K562 (cell line): ENCODE measurements around the gene COL5A3. TPM values are rescaled to one million over a fixed set of nuclear protein-coding genes. Genes with fewer than 3 reads are reported as not detected.
A peak's percentile ranks its signal among the peaks of the same experiment; 100 is the strongest.

Experiments used
- ATAC-seq: fragments of 200-7000 bp; cut with Tn5 transposase; 3 replicates; pipeline ENCODE4 v1.9.1; 2020; ENCODE audit warnings: moderate library complexity
- BruUV-seq: library from RNA; stranded (reverse); fragments of 400-500 nt; replicated peaks from 2 replicates; lab custom pipeline; 2021; lab: Mats Ljungman, UMichigan
- CTCF ChIA-PET: fragments of 300-600 bp; formaldehyde crosslinking; extraction: SDS; loops from one replicate; lab custom pipeline; 2021; ENCODE audit warnings: low intra/inter-chr PET ratio; lab: Yijun Ruan, JAX
- POLR2A ChIA-PET: fragments of 300-600, 350-650 bp; sonication (Branson Sonifier 250); formaldehyde crosslinking; extraction: SDS; loops from one replicate; lab custom pipeline; 2021; ENCODE audit warnings: antibody characterized with exemption, inconsistent platforms; lab: Yijun Ruan, JAX
- DNase-seq, 4 experiments: peaks; one replicate each; pipeline versions ENCODE4 v3.0.0 to v3.0.0-alpha.2; 2011 to 2018; ENCODE audit warnings: low spot score in 3 of 4, mixed read lengths in 3 of 4; ENCODE audit errors: extremely low read depth in 1 of 4
- FAIRE-seq: peaks from 2 replicates; lab custom pipeline; 2011; peaks lifted over from hg19 to GRCh38; lab: Jason Lieb, UNC
- H2AFZ ChIP-seq: 2 replicates; pipeline ENCODE4 v1.6.0; 2011; ENCODE audit warnings: low read depth, low read length, control low read depth, inconsistent platforms
- H3K27ac ChIP-seq: fragments of 200-600 bp; 3 replicates; pipeline ENCODE4 v1.8.0; 2011; ENCODE audit warnings: low read depth, mild to moderate bottlenecking, control low read depth, inconsistent platforms, low read length, moderate library complexity, mixed read lengths; ENCODE audit errors: extremely low read depth
- H3K27me3 ChIP-seq, 2 experiments: fragments of 300-600 bp in 1 of 2; 2 replicates in 1 of 2; 3 replicates in 1 of 2; pipeline versions ENCODE4 v1.6.0 to v1.8.0; 2011; ENCODE audit warnings: inconsistent platforms in 2 of 2, low read length in 2 of 2, mild to moderate bottlenecking in 1 of 2, mixed read lengths in 1 of 2, moderate library complexity in 1 of 2; ENCODE audit not compliant: control insufficient read depth in 2 of 2, insufficient read depth in 2 of 2
- H3K36me3 ChIP-seq: fragments of 300-600 bp; 3 replicates; pipeline ENCODE4 v1.8.0; 2011; ENCODE audit warnings: mild to moderate bottlenecking, low read length, inconsistent platforms; ENCODE audit not compliant: control insufficient read depth, insufficient read depth
- H3K4me1 ChIP-seq, 2 experiments: fragments of 200-600 bp in 1 of 2; replicated peaks in 1 of 2; 2 replicates in 1 of 2; 3 replicates in 1 of 2; pipeline versions ENCODE4 v1.5.1 to v1.8.0; 2011; ENCODE audit warnings: inconsistent platforms in 2 of 2, low read length in 2 of 2, mild to moderate bottlenecking in 1 of 2, mixed read lengths in 1 of 2, moderate library complexity in 1 of 2; ENCODE audit not compliant: control insufficient read depth in 2 of 2, insufficient read depth in 2 of 2
- H3K4me2 ChIP-seq: 2 replicates; pipeline ENCODE4 v1.6.1; 2011; ENCODE audit warnings: low read length, control low read depth, inconsistent platforms, mixed read lengths; ENCODE audit not compliant: insufficient read depth
- H3K4me3 ChIP-seq: fragments of 200-600 bp; sonication (generic), shearing (Covaris generic); 2 replicates; pipeline ENCODE4 v1.5.1; 2016; ENCODE audit warnings: control low read depth, inconsistent platforms
- H3K79me2 ChIP-seq: fragments of 200-600 bp; 3 replicates; pipeline ENCODE4 v1.8.0; 2011; ENCODE audit warnings: low read length, inconsistent platforms; ENCODE audit not compliant: control insufficient read depth, insufficient read depth
- H3K9ac ChIP-seq, 2 experiments: 2 replicates each; pipeline versions ENCODE4 v1.6.0 to v1.6.1; 2011; ENCODE audit warnings: low read depth in 2 of 2, low read length in 2 of 2, control low read depth in 1 of 2, inconsistent platforms in 1 of 2, mild to moderate bottlenecking in 1 of 2, mixed read lengths in 1 of 2; ENCODE audit not compliant: insufficient read depth in 1 of 2
- H3K9me1 ChIP-seq: one replicate; pipeline ENCODE4 v1.6.0; 2011; ENCODE audit warnings: inconsistent platforms, mild to moderate bottlenecking, low read length, moderate library complexity; ENCODE audit not compliant: control insufficient read depth, insufficient read depth
- H3K9me3 ChIP-seq: replicated peaks from 2 replicates; pipeline ENCODE4 v1.5.1; 2011; ENCODE audit warnings: low read depth, low read length, inconsistent platforms; ENCODE audit not compliant: control insufficient read depth, insufficient read depth
- H4K20me1 ChIP-seq: replicated peaks from 2 replicates; pipeline ENCODE4 v1.6.1; 2011; ENCODE audit warnings: low read length, inconsistent platforms, mixed read lengths; ENCODE audit not compliant: control insufficient read depth, insufficient read depth
- BCL6 ChIP-seq: fragments of 250-450 bp; sonication (Bioruptor Pico); IDR thresholded peaks from 2 replicates; pipeline ENCODE4 v1.4.0; 2020
- CTCFL ChIP-seq: IDR thresholded peaks from 2 replicates; pipeline ENCODE4 v1.6.1; 2011; ENCODE audit warnings: borderline replicate concordance, low read depth, mild to moderate bottlenecking, moderate library complexity, low read length; ENCODE audit not compliant: insufficient read depth, poor library complexity, severe bottlenecking
- DDX20 ChIP-seq: fragments of 450-650 bp; IDR thresholded peaks from 2 replicates; pipeline ENCODE4 v1.6.1; 2016; ENCODE audit warnings: missing genetic modification characterization, low read depth, mild to moderate bottlenecking, missing compliant biosample characterization, moderate library complexity
- EGR1 ChIP-seq: fragments of 450-650 bp; conservative IDR thresholded peaks from 2 replicates; pipeline ENCODE4 v1.6.1; 2017; ENCODE audit warnings: mild to moderate bottlenecking
- EP300 ChIP-seq: IDR thresholded peaks from 2 replicates; pipeline ENCODE4 v1.6.1; 2012; ENCODE audit warnings: low read length, improper control_type of control experiment
- ESRRA ChIP-seq: fragments of 450-650 bp; IDR thresholded peaks from 2 replicates; pipeline ENCODE4 v1.6.1; 2014; ENCODE audit warnings: low read depth, mild to moderate bottlenecking, moderate library complexity, borderline replicate concordance
- HNRNPUL1 ChIP-seq: fragments of 200-400 bp; formaldehyde crosslinking; IDR thresholded peaks from 2 replicates; pipeline ENCODE4 v1.6.1; 2017; ENCODE audit warnings: low read length
- JUND ChIP-seq, 2 experiments: IDR thresholded peaks; 2 replicates in 1 of 2; 3 replicates in 1 of 2; pipeline ENCODE4 v1.6.1; 2011; ENCODE audit warnings: borderline replicate concordance in 2 of 2, low read depth in 2 of 2, low read length in 2 of 2, improper control_type of control experiment in 1 of 2, missing biosample characterization in 1 of 2, missing genetic modification characterization in 1 of 2, missing genetic modification reagents in 1 of 2
- PYGO2 ChIP-seq: fragments of 450-650 bp; IDR thresholded peaks from 2 replicates; pipeline ENCODE4 v1.6.1; 2016; ENCODE audit warnings: mild to moderate bottlenecking, missing genetic modification characterization, moderate library complexity, missing compliant biosample characterization
- SIRT6 ChIP-seq: IDR thresholded peaks from one replicate; pipeline ENCODE4 v1.6.1; 2012; ENCODE audit warnings: low read depth, mild to moderate bottlenecking, control low read depth, inconsistent platforms, low read length, moderate library complexity
- XRCC3 ChIP-seq: fragments of 450-650 bp; IDR thresholded peaks from 2 replicates; pipeline ENCODE4 v1.6.1; 2017; ENCODE audit warnings: mild to moderate bottlenecking, moderate library complexity
- ZNF586 ChIP-seq: fragments of 450-650 bp; formaldehyde crosslinking; conservative IDR thresholded peaks from 2 replicates; pipeline ENCODE4 v1.4.0; 2020; ENCODE audit warnings: mild to moderate bottlenecking, moderate library complexity
- WGBS: fragments of 100-300 bp; shearing (Covaris generic); methylation state at CpG from one replicate; pipeline ENCODE4 v1.1.6; 2016; ENCODE audit warnings: low coverage, mixed read lengths; ENCODE audit not compliant: insufficient coverage; ENCODE audit errors: missing lambda C conversion rate; 5-methylcytosine and 5-hydroxymethylcytosine counted together
- in situ Hi-C: fragments of 300-500 bp; cut with MboI; formaldehyde crosslinking; loops from 4 replicates; pipeline ENCODE4 v1.15.0; 2018; ENCODE audit warnings: inconsistent platforms, mixed read lengths
- intact Hi-C: fragments of 100-400 bp; cut with micrococcal nuclease; formaldehyde crosslinking; loops from 2 replicates; pipeline ENCODE4 v1.14.2; 2022
- polyA plus RNA-seq, 8 experiments: library from polyadenylated mRNA; depleted of rRNA in 4 of 8; stranded (reverse) in 5 of 8; unstranded in 3 of 8; fragments of >200 nt; fragmentation: Nextera tagmentation in 2 of 8; fragmentation: Illumina TruSeq in 1 of 8; extraction: Ambion mirVana in 2 of 8; extraction: Trizol in 1 of 8; gene quantifications; 2 replicates each; pipeline versions ENCODE4 v1.2.1 to v1.2.3, GENCODE V29; 2011 to 2014; ENCODE audit warnings: inconsistent platforms in 1 of 8, missing spikeins in 1 of 8
- total RNA-seq, 7 experiments: library from RNA; depleted of rRNA in 6 of 7; stranded (reverse); fragments of >200 nt in 6 of 7; fragmentation: Illumina TruSeq in 2 of 7; extraction: Trizol in 2 of 7; gene quantifications; 2 replicates each; pipeline versions ENCODE4 v1.2.1 to v1.2.3, GENCODE V29; 2011 to 2021; ENCODE audit warnings: low replicate concordance in 1 of 7

COL5A3 gene
- total and polyA plus RNA-seq, 9 of the 15 experiments (the other 6 are each of a cell fraction or from before 2014, with no cell fraction given), result 0.01 to 0.02 TPM; not detected in 7

GRCh38 chr19:9986787-9987281 lies 23.5 kb downstream of the COL5A3 start:
- H3K36me3 ChIP-seq, result no peaks in the 10 kb centered on the region
- no peak overlapping the region for H3K9ac ChIP-seq
- no peaks in the 10 kb centered on the region for H3K79me2 ChIP-seq
- intact Hi-C loops (no loop called here), in situ Hi-C loops (no loop called here)
- no peak for FAIRE-seq
- no peaks in the 10 kb centered on the region for H3K9me3 ChIP-seq
- TF ChIP-seq HNRNPUL1 (no peak), EGR1 (peak; percentile 21; the same call in 1 of the 2 replicates), ESRRA (0 out of 2 replicates have a peak, but pooled peaks have one; percentile 42)
- WGBS, result under 1% methylated on average over 8 of the region's 8 CpGs
- no peak for DNase-seq
- H4K20me1 ChIP-seq, result no peaks in the 10 kb centered on the region; the same call in 1 of the 2 replicates
- no peaks in the 10 kb centered on the region for H3K9me1 ChIP-seq
- POLR2A ChIA-PET, result interaction anchor here (0.6 to 2.0 kb wide), 3 partner anchors 14 to 108 kb away, joined by 3 to 6 read pairs (median 4); no protein-coding TSS in a partner anchor
- H3K4me3 ChIP-seq, result no peak overlapping the region
- CTCF ChIA-PET, result no interaction called here
- H3K27me3 ChIP-seq, result peaks cover 3 to 28% of the 10 kb centered on the region in 2 experiments; a peak in 4 of 5 replicates
- no peak overlapping the region for H2AFZ ChIP-seq
- H3K4me2 ChIP-seq, result no peak overlapping the region
- no peak overlapping the region for H3K27ac ChIP-seq
- H3K4me1 ChIP-seq, result no peaks in the 10 kb centered on the region; a peak in 1 of 5 replicates
- no TSS peak for BruUV-seq
- ATAC-seq, result no peak

GRCh38 chr19:9981406-9982260 lies 28.7 kb downstream of the COL5A3 start:
- BruUV-seq, result no TSS peak
- no peak for DNase-seq
- Histone ChIP-seq H4K20me1 (no peaks in the 10 kb centered on the region; the same call in 1 of the 2 replicates), H3K4me2 (no peak overlapping the region), H3K9me3 (no peaks in the 10 kb centered on the region), H3K4me3 (no peak overlapping the region), H3K9me1 (no peaks in the 10 kb centered on the region), H3K4me1 (no peaks in the 10 kb centered on the region; a peak in 1 of 5 replicates), H2AFZ (no peak overlapping the region), H3K27me3 (peaks cover 2 to 17% of the 10 kb centered on the region in 2 experiments; a peak in 2 of 5 replicates), H3K36me3 (no peaks in the 10 kb centered on the region), H3K79me2 (no peaks in the 10 kb centered on the region), H3K27ac (no peak overlapping the region), H3K9ac (no peak overlapping the region)
- ChIA-PET POLR2A (interaction anchor here (1.1 kb wide), 1 partner anchor 21 kb away, joined by 4 read pairs; no protein-coding TSS in a partner anchor), CTCF (no interaction called here)
- ATAC-seq, result no peak
- in situ Hi-C loops, result no loop called here
- FAIRE-seq, result no peak
- 3% methylated on average over 8 of the region's 8 CpGs for WGBS
- intact Hi-C loops, result no loop called here
- TF ChIP-seq ZNF586, result no peak
- TF ChIP-seq EP300, result no peak
- TF ChIP-seq CTCFL, result no peak
- TF ChIP-seq SIRT6, result no peak
- no peak for TF ChIP-seq JUND (IDR thresholded peaks at IDR 0.05; ENCODE audit: borderline replicate concordance, low read depth, low read length)
- no peak for TF ChIP-seq JUND (tag; IDR thresholded peaks at IDR 0.05; ENCODE audit: borderline replicate concordance, low read depth, low read length)
- TF ChIP-seq XRCC3, result no peak
- TF ChIP-seq PYGO2, result no peak
- TF ChIP-seq DDX20 (tag), result no peak
- no peak for TF ChIP-seq BCL6 (CRISPR knock-in tag)
